Choroid plexus epithelial cell (primary cell): Measurements from ENCODE around the gene KISS1R.

Experiments
- DNase-seq: peaks from one replicate; pipeline ENCODE4 v3.0.0-alpha.2; 2010; ENCODE audit warnings: low read depth
- H3K4me3 ChIP-seq: 2 replicates; pipeline ENCODE4 v1.5.1; 2011; ENCODE audit warnings: low read depth, mild to moderate bottlenecking, control low read depth, low read length, moderate library complexity
- CTCF ChIP-seq: conservative IDR thresholded peaks from 2 replicates; pipeline ENCODE4 v1.5.1; 2011; ENCODE audit warnings: low read depth, mild to moderate bottlenecking, control low read depth, inconsistent platforms, low read length, moderate library complexity

The KISS1R gene

GRCh38 chr19:958967-959855 is 42.1 kb downstream of the KISS1R start:
- DNase-seq: peak; percentile 58
- H3K4me3 ChIP-seq: no peak overlapping the region
- TF ChIP-seq CTCF: no peak

DNA sequence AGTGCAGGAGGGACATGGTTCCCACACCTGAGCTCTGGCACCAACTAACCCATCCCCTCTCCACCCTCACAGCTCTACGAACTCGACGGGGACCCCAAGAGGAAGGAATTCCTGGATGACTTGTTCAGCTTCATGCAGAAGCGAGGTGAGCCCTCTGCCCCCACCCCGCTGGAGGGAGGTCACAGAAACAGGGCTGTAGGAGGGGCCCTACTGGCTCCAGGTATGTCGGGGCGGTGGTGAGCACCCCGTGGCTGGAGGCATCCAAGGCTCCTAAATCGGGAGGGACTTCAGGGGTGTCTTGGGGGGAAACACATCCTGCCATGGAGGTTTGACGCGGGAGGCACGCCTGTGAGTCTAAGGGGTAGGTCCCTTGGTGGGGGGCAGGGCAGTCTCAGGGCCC is 42.9 kb downstream of the KISS1R start:
- TF ChIP-seq CTCF: no peak
- no peak overlapping the region for H3K4me3 ChIP-seq
- DNase-seq: no peak

GRCh38 chr19:960601-960938 is 43.4 kb downstream of the KISS1R start:
- no peak for TF ChIP-seq CTCF
- no peak for DNase-seq
- no peak overlapping the region for H3K4me3 ChIP-seq

- no peak for TF ChIP-seq CTCF
- DNase-seq: peak; percentile 61
Observed at GRCh38 chr19:961866-962620, 44.9 kb downstream of the KISS1R start.

GRCh38 chr19:962683-963400 is 45.7 kb downstream of the KISS1R start:
- no peak overlapping the region for H3K4me3 ChIP-seq
- DNase-seq: no peak
- no peak for TF ChIP-seq CTCF

More at GRCh38 chr19:961866-962620, 44.9 kb downstream of the KISS1R start:
- H3K4me3 ChIP-seq: no peak overlapping the region

- TF ChIP-seq CTCF: no peak
- no peak overlapping the region for H3K4me3 ChIP-seq
- no peak for DNase-seq
Observed at GRCh38 chr19:963486-963951, 46.4 kb downstream of the KISS1R start.
